Activated T-cell treated with anti-CD3 and anti-CD28 coated beads, Interleukin-2, amount 50 U/mL, for 72 hours (primary cell): ENCODE measurements around the gene TCF12. TPM values are rescaled to one million over a fixed set of nuclear protein-coding genes. Genes with fewer than 3 reads are reported as not detected.
A peak's percentile ranks its signal among the peaks of the same experiment; 100 is the strongest.
"Not testable (repeated sequence)": the region's sequence is repeated elsewhere in the genome, so short reads cannot be mapped to it uniquely, and the experiment has no call there.

Source experiments
- ATAC-seq, 2 donors: fragments of 150-1000 bp; cut with Tn5 transposase; replicated peaks in 1 of 2; 2 replicates each; pipeline ENCODE4 v1.10.0; 2021; ENCODE audit warnings: moderate library complexity in 2 of 2, mild to moderate bottlenecking in 1 of 2
- DNase-seq, 2 donors: peaks; one replicate each; pipeline ENCODE4 v3.0.0; 2021 to 2022; ENCODE audit warnings: mixed read lengths in 1 of 2
- H3K27ac Mint-ChIP-seq: one replicate; pipeline ENCODE4 v1.8.0; 2022; ENCODE audit warnings: mild to moderate bottlenecking, moderate library complexity, mixed read lengths
- H3K27me3 Mint-ChIP-seq: one replicate; pipeline ENCODE4 v1.8.0; 2022; ENCODE audit warnings: low read depth, mixed read lengths
- H3K36me3 Mint-ChIP-seq, 2 donors: one replicate each; pipeline ENCODE4 v1.8.0; 2022; ENCODE audit warnings: mixed read lengths in 2 of 2, mild to moderate bottlenecking in 1 of 2; ENCODE audit not compliant: insufficient read depth in 2 of 2
- H3K4me1 Mint-ChIP-seq: one replicate; pipeline ENCODE4 v1.8.0; 2022; ENCODE audit warnings: low read depth, mixed read lengths
- H3K4me3 Mint-ChIP-seq, 2 donors: one replicate each; pipeline ENCODE4 v1.8.0; 2022; ENCODE audit warnings: mild to moderate bottlenecking in 2 of 2, mixed read lengths in 2 of 2, moderate library complexity in 2 of 2
- H3K9me3 Mint-ChIP-seq, 2 donors: one replicate each; pipeline ENCODE4 v1.8.0; 2022; ENCODE audit warnings: mixed read lengths in 2 of 2
- total RNA-seq, 2 donors: library from RNA; stranded (reverse); gene quantifications; one replicate each; pipeline ENCODE4 v1.2.3, GENCODE V29; 2022

TCF12 gene
- total RNA-seq, 2 donors from 2014 or later, result 93.0 to 108 TPM

DNA sequence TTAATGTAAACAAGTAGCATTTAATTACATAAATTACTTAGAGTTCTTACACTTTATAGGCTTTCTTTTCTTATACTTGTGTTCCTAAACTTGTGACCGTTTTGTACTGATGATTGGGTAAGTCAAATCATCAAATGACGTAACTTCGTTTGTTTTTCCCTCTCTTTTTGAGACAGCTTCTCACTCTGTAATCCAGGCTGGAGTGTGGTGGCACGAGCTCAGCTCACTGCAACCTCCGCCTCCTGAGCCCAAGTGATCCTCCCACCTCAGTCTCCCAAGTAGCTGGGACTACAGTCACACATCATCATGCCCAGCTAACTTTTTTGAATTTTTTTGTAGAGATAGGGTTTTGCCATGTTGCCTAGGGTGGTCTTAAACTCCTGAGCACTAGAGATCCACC lies 226.0 kb downstream of the TCF12 start:
- ATAC-seq, result no peak

DNA sequence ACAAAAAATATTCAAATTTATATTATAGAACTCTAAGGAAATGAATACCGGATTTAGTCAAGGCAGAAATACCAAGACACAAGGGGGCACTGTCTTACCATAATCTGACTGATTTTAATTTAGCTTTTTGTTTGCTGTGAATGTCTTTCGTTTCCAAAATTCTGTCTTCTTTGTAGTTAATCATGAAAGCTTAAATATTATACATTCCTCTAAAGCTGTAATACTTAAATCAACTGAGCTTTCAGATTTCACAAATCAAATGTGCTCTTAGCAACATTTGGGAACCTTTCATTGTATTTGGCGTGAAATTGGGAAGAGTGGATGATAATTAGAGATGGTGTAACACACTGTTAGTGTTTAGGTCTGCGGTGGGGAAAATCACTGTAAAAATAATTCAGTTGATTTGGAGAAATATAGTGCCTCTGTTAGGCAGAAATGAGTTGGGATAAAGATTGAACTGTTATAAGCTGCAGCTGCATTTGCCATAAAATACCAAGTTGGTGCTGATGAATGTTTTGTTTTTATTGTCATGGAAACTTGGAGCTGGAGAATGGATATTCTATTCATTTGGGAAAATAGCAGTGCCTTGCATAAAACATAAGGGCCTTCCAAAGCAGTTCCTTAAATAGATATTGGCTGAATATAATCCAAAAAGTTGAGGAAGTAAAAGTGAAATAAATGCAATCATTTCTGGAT lies 228.2 kb downstream of the TCF12 start:
- DNase-seq, result peak in 1 of 2 donors; percentile 6

More for the DNA sequence above, 226.0 kb downstream of the TCF12 start:
- H3K27ac Mint-ChIP-seq, result no peak overlapping the region
- no peak for DNase-seq
- no peaks in the 10 kb centered on the region for H3K9me3 Mint-ChIP-seq
- no peak overlapping the region for H3K4me3 Mint-ChIP-seq
- H3K27me3 Mint-ChIP-seq, result no peaks in the 10 kb centered on the region
- no peaks in the 10 kb centered on the region for H3K36me3 Mint-ChIP-seq
- H3K4me1 Mint-ChIP-seq, result peaks cover 5% of the 10 kb centered on the region

GRCh38 chr15:57147621-57148020 lies 229.2 kb downstream of the TCF12 start:
- H3K27ac Mint-ChIP-seq, result no peak overlapping the region
- H3K27me3 Mint-ChIP-seq, result no peaks in the 10 kb centered on the region
- peaks cover 4 to 10% of the 10 kb centered on the region in 2 donors for H3K9me3 Mint-ChIP-seq
- H3K4me3 Mint-ChIP-seq, result no peak overlapping the region
- H3K36me3 Mint-ChIP-seq, result peaks cover 13 to 20% of the 10 kb centered on the region in 2 donors
- peaks cover 7% of the 10 kb centered on the region for H3K4me1 Mint-ChIP-seq
- ATAC-seq (no peak), DNase-seq (no peak)

More for the DNA sequence above, 228.2 kb downstream of the TCF12 start:
- Mint-ChIP-seq H3K4me1 (peaks cover 5% of the 10 kb centered on the region), H3K27ac (no peak overlapping the region), H3K4me3 (no peak overlapping the region), H3K27me3 (no peaks in the 10 kb centered on the region), H3K36me3 (peaks cover 7 to 11% of the 10 kb centered on the region in 2 donors), H3K9me3 (peaks cover 0 to 2% of the 10 kb centered on the region in 2 donors)
- ATAC-seq, result no peak

DNA sequence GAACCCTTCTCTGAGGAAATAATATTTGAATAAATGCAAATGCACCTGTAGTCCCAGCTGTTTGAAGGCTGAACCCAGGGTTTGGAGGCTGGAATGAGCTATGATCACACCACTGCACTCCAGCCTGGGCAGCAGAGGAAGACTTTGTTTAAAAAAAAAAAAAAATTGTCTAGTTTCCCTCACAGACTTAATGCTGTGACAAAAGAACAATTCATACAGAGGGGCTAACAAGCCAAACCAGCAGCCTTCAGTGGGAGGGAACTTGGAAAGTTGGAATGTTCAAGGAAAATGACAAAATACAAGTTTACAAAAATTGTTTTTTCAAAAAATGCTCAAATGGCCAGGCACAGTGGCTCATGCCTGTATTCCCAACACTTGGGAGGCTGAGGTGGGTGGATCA lies 229.8 kb downstream of the TCF12 start:
- Mint-ChIP-seq H3K36me3 (peaks cover 17 to 25% of the 10 kb centered on the region in 2 donors), H3K4me3 (no peak overlapping the region), H3K9me3 (peaks cover 6 to 12% of the 10 kb centered on the region in 2 donors), H3K4me1 (peaks cover 13% of the 10 kb centered on the region), H3K27ac (no peak overlapping the region), H3K27me3 (no peaks in the 10 kb centered on the region)
- ATAC-seq, result no peak
- DNase-seq, result no peak

GRCh38 chr15:57149196-57149595 lies 230.8 kb downstream of the TCF12 start:
- Mint-ChIP-seq H3K27ac (no peak overlapping the region), H3K4me3 (no peak overlapping the region), H3K9me3 (peaks cover 8 to 12% of the 10 kb centered on the region in 2 donors), H3K36me3 (peaks cover 17 to 27% of the 10 kb centered on the region in 2 donors), H3K4me1 (peaks cover 19% of the 10 kb centered on the region), H3K27me3 (no peaks in the 10 kb centered on the region)
- ATAC-seq (no peak), DNase-seq (no peak)

GRCh38 chr15:57150066-57150865 lies 231.8 kb downstream of the TCF12 start:
- H3K4me3 Mint-ChIP-seq, result no peak overlapping the region
- ATAC-seq (no peak), DNase-seq (no peak)
- peaks cover 19% of the 10 kb centered on the region for H3K4me1 Mint-ChIP-seq
- peaks cover 19 to 27% of the 10 kb centered on the region in 2 donors for H3K36me3 Mint-ChIP-seq
- H3K9me3 Mint-ChIP-seq, result peaks cover 8 to 12% of the 10 kb centered on the region in 2 donors
- no peaks in the 10 kb centered on the region for H3K27me3 Mint-ChIP-seq
- peak overlapping the region; percentile 62 for H3K27ac Mint-ChIP-seq

DNA sequence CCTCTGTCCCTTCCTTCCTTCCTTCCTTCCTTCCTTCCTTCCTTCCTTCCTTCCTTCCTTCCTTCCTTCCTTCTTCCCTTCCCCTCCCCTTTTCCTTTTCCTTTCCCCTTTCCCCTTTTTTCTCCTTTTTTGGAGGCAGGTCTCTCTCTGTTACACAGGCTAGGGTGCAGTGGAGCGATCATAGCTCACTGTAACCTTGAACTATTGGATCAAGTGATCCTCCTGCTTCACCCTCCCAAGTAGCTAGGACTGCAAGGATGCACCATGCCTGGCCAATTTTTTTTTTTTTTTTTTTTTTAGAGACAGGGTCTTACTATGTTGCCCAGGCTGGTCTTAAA lies 232.4 kb downstream of the TCF12 start:
- Mint-ChIP-seq H3K9me3 (peaks cover 8 to 12% of the 10 kb centered on the region in 2 donors), H3K36me3 (peaks cover 19 to 27% of the 10 kb centered on the region in 2 donors), H3K4me1 (peaks cover 19% of the 10 kb centered on the region)
- H3K27ac Mint-ChIP-seq, DNase-seq, H3K4me3 Mint-ChIP-seq, ATAC-seq, H3K27me3 Mint-ChIP-seq: not testable (repeated sequence)

DNA sequence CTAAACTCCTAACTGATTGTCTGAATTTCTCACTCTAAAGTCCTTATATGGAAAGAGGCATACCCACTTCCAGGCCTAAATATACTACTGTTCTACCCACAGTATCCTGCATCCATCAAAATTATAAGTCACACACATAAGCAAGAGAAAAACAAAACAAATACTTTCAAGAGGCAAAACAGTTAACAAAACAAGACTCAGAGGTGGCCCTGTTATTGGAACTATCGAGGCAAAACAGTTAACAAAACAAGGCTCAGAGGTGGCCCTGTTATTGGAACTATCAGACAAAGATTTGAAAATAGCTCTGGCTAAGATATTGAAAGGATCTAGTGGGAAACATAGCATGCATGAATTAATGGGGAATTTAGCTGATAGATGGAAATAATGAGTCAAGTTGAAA lies 233.7 kb downstream of the TCF12 start:
- H3K27me3 Mint-ChIP-seq, result no peaks in the 10 kb centered on the region
- H3K9me3 Mint-ChIP-seq, result peaks cover 8 to 12% of the 10 kb centered on the region in 2 donors
- peaks cover 19 to 27% of the 10 kb centered on the region in 2 donors for H3K36me3 Mint-ChIP-seq
- H3K27ac Mint-ChIP-seq, result peak overlapping the region; percentile 98
- DNase-seq (no peak), ATAC-seq (no peak)
- H3K4me1 Mint-ChIP-seq, result peaks cover 14% of the 10 kb centered on the region
- H3K4me3 Mint-ChIP-seq, result peak overlapping the region in 1 of 2 donors; percentile 38

DNA sequence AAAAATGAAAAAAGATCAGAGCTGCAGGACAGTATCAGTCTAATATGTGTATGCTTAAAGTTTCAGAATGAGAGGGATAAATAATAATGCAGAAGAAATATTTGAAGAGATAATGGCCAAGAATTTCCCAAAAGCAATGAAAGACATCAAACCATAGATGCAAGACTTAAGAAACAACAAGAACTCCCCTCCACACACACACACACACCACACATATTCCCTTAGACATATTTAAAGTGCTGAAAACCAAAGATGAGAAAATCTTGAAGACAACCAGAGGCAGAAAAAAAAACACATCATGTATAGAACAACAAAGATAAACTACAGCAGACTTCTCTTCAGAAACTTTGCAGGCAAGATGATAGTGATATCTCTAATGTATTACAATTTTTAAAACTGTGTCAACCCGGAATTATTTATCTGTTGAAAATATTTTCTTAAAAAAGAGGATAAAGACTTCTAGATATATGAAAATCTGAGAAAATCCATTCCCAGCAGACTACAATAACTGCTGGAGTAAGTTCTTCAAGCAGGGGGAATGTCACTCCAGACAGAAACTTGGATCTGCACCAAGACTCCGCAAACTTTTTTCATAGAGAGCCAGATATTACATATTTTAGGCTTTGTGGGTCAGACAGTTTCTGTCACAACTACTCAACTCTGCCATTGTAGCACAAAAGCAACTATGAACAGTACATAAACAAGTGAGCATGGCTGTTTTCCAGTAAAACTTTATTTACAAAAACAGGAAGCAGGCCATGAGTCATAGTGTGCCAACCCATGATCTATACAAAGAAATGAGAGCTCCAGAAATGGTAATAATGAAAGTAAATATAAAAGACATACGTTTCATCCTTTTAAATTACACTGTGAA lies 234.5 kb downstream of the TCF12 start:
- peaks cover 14% of the 10 kb centered on the region for H3K4me1 Mint-ChIP-seq
- peaks cover 8 to 12% of the 10 kb centered on the region in 2 donors for H3K9me3 Mint-ChIP-seq
- peak overlapping the region; percentile 21 to 80 for H3K4me3 Mint-ChIP-seq
- ATAC-seq (peak; percentile 89 to 94), DNase-seq (peak; percentile 19 to 27)
- peaks cover 19 to 27% of the 10 kb centered on the region in 2 donors for H3K36me3 Mint-ChIP-seq
- peak overlapping the region; percentile 98 for H3K27ac Mint-ChIP-seq
- no peaks in the 10 kb centered on the region for H3K27me3 Mint-ChIP-seq

DNA sequence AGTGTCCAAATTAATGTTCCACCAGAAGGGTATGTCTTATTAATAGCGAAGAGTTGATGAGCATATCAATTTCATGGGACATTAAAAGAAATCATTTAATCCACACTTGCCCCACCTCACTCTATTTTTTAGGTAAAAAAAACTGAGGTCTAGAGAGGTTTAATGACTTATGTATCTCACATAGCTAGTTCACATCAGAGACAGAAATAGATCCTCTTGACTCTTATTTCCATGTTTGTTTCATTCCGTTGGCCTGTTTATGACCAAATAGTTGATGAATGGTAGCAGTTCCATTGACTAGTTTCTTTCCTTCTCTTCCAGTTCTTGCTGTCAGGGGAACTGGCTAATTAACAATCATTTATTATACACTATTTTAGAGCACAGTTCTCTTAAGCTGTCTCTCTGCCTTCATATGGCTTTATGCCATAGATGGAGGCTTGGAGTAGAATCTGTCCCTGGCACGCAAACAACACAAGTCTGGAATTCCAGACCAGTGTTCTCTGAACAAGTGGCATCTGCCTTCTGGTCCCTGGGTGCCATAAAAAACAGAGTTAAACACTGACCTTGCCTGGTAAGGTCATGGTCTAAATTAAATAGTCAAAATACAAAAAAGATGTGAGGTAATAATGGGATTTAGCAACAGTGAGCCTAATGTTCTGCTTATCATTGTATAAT lies 237.9 kb downstream of the TCF12 start:
- ATAC-seq, result no peak
- H3K9me3 Mint-ChIP-seq, result peaks cover 8 to 10% of the 10 kb centered on the region in 2 donors

DNA sequence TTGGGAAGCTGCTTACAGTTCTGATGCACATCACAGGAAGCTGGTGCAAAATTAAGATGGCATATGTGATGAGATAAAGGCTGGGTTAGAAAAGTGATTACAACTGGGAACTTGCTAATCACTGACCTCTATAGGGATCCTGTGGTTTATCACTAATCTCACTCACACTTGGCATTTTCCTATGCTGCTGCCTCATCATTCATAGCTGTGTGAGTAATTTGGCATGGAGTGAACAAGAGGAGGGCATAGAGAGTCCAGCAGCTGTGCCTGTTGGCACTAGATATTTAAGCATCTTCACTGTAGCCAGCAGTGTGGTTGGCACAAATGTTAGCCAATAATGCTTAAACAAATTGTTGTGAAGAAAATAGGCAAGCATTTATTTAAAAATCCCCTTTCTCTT lies 240.1 kb downstream of the TCF12 start:
- ATAC-seq (peak in 1 of 2 donors; percentile 38), DNase-seq (no peak)
- no peak overlapping the region for H3K27ac Mint-ChIP-seq
- H3K27me3 Mint-ChIP-seq, result no peaks in the 10 kb centered on the region
- peaks cover 3% of the 10 kb centered on the region for H3K4me1 Mint-ChIP-seq
- peaks cover 0 to 2% of the 10 kb centered on the region in 2 donors for H3K36me3 Mint-ChIP-seq
- no peak overlapping the region for H3K4me3 Mint-ChIP-seq
- no peaks in the 10 kb centered on the region for H3K9me3 Mint-ChIP-seq

More for the DNA sequence above, 237.9 kb downstream of the TCF12 start:
- Mint-ChIP-seq H3K4me1 (peaks cover 14% of the 10 kb centered on the region), H3K27me3 (no peaks in the 10 kb centered on the region), H3K27ac (no peak overlapping the region), H3K4me3 (no peak overlapping the region), H3K36me3 (peaks cover 12 to 17% of the 10 kb centered on the region in 2 donors)
- DNase-seq, result no peak

- peaks cover 0 to 2% of the 10 kb centered on the region in 2 donors for H3K36me3 Mint-ChIP-seq
- ATAC-seq (no peak), DNase-seq (no peak)
- no peaks in the 10 kb centered on the region for H3K4me1 Mint-ChIP-seq
- no peaks in the 10 kb centered on the region for H3K27me3 Mint-ChIP-seq
- no peaks in the 10 kb centered on the region for H3K9me3 Mint-ChIP-seq
- no peak overlapping the region for H3K27ac Mint-ChIP-seq
- no peak overlapping the region for H3K4me3 Mint-ChIP-seq
Measured at GRCh38 chr15:57158997-57159668, 240.7 kb downstream of the TCF12 start.
